Measurements from ENCODE around the gene FAAH. TPM values are rescaled to one million over a fixed set of nuclear protein-coding genes. Genes with fewer than 3 reads are reported as not detected.

The FAAH gene
- total and polyA plus RNA-seq, 7 donors, result 5.4 to 48.1 (median 11.5) TPM

DNA sequence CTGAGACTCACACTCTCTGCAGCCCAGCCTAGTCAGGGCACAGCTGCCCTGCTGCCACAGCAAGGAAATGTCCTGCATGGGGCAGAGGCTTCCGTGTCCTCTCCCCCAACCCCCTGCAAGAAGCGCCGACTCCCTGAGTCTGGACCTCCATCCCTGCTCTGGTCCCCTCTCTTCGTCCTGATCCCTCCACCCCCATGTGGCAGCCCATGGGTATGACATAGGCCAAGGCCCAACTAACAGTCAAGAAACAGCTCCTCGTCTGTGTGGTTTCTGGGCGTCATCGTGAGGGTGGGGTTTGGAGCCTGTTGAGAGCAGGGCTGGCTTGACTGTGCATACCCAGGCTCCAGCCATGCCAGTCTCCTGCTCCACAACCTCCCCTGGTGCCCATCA lies 19.5 kb downstream of the FAAH start:
- no peaks in the 10 kb centered on the region for H3K27me3 ChIP-seq
- TF ChIP-seq, protein P1, sequence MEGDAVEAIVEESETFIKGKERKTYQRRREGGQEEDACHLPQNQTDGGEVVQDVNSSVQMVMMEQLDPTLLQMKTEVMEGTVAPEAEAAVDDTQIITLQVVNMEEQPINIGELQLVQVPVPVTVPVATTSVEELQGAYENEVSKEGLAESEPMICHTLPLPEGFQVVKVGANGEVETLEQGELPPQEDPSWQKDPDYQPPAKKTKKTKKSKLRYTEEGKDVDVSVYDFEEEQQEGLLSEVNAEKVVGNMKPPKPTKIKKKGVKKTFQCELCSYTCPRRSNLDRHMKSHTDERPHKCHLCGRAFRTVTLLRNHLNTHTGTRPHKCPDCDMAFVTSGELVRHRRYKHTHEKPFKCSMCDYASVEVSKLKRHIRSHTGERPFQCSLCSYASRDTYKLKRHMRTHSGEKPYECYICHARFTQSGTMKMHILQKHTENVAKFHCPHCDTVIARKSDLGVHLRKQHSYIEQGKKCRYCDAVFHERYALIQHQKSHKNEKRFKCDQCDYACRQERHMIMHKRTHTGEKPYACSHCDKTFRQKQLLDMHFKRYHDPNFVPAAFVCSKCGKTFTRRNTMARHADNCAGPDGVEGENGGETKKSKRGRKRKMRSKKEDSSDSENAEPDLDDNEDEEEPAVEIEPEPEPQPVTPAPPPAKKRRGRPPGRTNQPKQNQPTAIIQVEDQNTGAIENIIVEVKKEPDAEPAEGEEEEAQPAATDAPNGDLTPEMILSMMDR (IDR thresholded peaks at IDR 0.05), result no peak
- TF ChIP-seq POLR2A (IDR thresholded peaks at IDR 0.05) (no peak), EP300 (IDR thresholded peaks at IDR 0.05) (no peak), POLR2AphosphoS5 (IDR thresholded peaks at IDR 0.05) (no peak)
- no peak overlapping the region for H3K4me3 ChIP-seq
- H3K36me3 ChIP-seq, result no peaks in the 10 kb centered on the region
- H3K9me3 ChIP-seq, result no peaks in the 10 kb centered on the region
- 74 to 77% methylated on average over 7 of the region's 7 CpGs for WGBS, 2 donors
- no peak overlapping the region for H3K27ac ChIP-seq
- intact Hi-C loops (cut with DNase I), result no loop called here
- no peak for DNase-seq
- no peaks in the 10 kb centered on the region for H3K4me1 ChIP-seq

DNA sequence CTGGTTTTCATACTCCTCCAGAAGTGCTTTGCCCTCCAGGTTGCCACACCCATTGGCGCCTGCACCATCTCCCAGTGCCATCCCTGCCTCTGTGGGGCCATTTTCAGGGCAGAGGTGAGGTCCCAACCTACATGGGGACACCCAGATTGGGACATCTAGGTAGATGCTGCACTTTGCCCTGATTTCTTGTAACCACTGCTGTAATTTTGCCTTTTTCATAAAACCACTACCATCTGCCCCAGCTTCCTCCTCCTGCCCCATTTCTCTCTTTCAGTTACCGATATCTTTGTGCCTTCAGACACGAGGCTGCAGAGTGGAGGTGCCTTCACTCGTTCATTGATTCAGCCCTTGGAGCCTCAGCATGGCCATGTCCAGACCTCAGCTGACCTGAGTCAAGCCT lies 21.4 kb downstream of the FAAH start:
- Histone ChIP-seq H3K9me3 (no peaks in the 10 kb centered on the region), H3K36me3 (no peaks in the 10 kb centered on the region), H3K4me1 (no peaks in the 10 kb centered on the region), H3K4me3 (no peak overlapping the region), H3K27me3 (no peaks in the 10 kb centered on the region), H3K27ac (no peak overlapping the region)
- no peak for DNase-seq
- 74 to 76% methylated on average over 4 of the region's 4 CpGs for WGBS, 2 donors
- TF ChIP-seq POLR2AphosphoS5 (IDR thresholded peaks at IDR 0.05) (no peak), EP300 (IDR thresholded peaks at IDR 0.05) (no peak), POLR2A (IDR thresholded peaks at IDR 0.05) (no peak)
- TF ChIP-seq, protein P1 (IDR thresholded peaks at IDR 0.05), result no peak
- intact Hi-C loops (cut with DNase I), result no loop called here

GRCh38 chr1:46418976-46419375 lies 24.9 kb downstream of the FAAH start:
- no peak for DNase-seq
- WGBS, 2 donors, result 78 to 91% methylated on average over 10 of the region's 10 CpGs
- intact Hi-C loops (cut with DNase I), result no loop called here
- TF ChIP-seq, protein P1 (IDR thresholded peaks at IDR 0.05), result no peak
- no peak for TF ChIP-seq POLR2AphosphoS5 (IDR thresholded peaks at IDR 0.05)
- no peak overlapping the region for H3K27ac ChIP-seq
- no peaks in the 10 kb centered on the region for H3K9me3 ChIP-seq
- H3K4me1 ChIP-seq, result no peaks in the 10 kb centered on the region
- peaks cover 0 to 17% (median 7%) of the 10 kb centered on the region in 3 donors for H3K27me3 ChIP-seq
- no peak overlapping the region for H3K4me3 ChIP-seq
- no peaks in the 10 kb centered on the region for H3K36me3 ChIP-seq

GRCh38 chr1:46420533-46420915 lies 26.4 kb downstream of the FAAH start:
- Histone ChIP-seq H3K27me3 (peaks cover 0 to 31% (median 7%) of the 10 kb centered on the region in 3 donors), H3K36me3 (no peaks in the 10 kb centered on the region), H3K27ac (no peak overlapping the region), H3K9me3 (no peaks in the 10 kb centered on the region), H3K4me1 (no peaks in the 10 kb centered on the region), H3K4me3 (no peak overlapping the region)
- no peak for DNase-seq
- 78 to 85% methylated on average over 4 of the region's 4 CpGs for WGBS, 2 donors
- TF ChIP-seq POLR2A (IDR thresholded peaks at IDR 0.05) (no peak), EP300 (IDR thresholded peaks at IDR 0.05) (no peak), POLR2AphosphoS5 (IDR thresholded peaks at IDR 0.05) (no peak)
- TF ChIP-seq, protein P1 (IDR thresholded peaks at IDR 0.05), result no peak
- intact Hi-C loops (cut with DNase I), result no loop called here

GRCh38 chr1:46421739-46422138 lies 27.6 kb downstream of the FAAH start:
- TF ChIP-seq POLR2AphosphoS5 (IDR thresholded peaks at IDR 0.05) (no peak), EP300 (IDR thresholded peaks at IDR 0.05) (no peak), POLR2A (IDR thresholded peaks at IDR 0.05) (no peak)
- TF ChIP-seq, protein P1 (IDR thresholded peaks at IDR 0.05), result no peak
- Histone ChIP-seq H3K9me3 (no peaks in the 10 kb centered on the region), H3K4me1 (no peaks in the 10 kb centered on the region), H3K4me3 (no peak overlapping the region), H3K36me3 (no peaks in the 10 kb centered on the region), H3K27ac (no peak overlapping the region), H3K27me3 (peaks cover 0 to 31% (median 7%) of the 10 kb centered on the region in 3 donors)
- no peak for DNase-seq
- intact Hi-C loops (cut with DNase I), result no loop called here
- 37 to 62% methylated on average over 5 of the region's 5 CpGs for WGBS, 2 donors
